HG02798 (cell line): ENCODE results near the gene KISS1R.

Experiments
- ATAC-seq: cut with Tn5 transposase; IDR thresholded peaks from one replicate; pipeline ENCODE4 v1.9.1; 2021; ENCODE audit warnings: mild to moderate bottlenecking; ENCODE audit not compliant: unreplicated experiment, poor library complexity

The KISS1R gene

GRCh38 chr19:934865-935479 lies 17.8 kb downstream of the KISS1R start:
- ATAC-seq, result no peak

- no peak for ATAC-seq
Measured at GRCh38 chr19:936175-936546, 19.0 kb downstream of the KISS1R start.

GRCh38 chr19:937259-937694 lies 20.1 kb downstream of the KISS1R start:
- no peak for ATAC-seq

- ATAC-seq, result no peak
Measured at GRCh38 chr19:938233-938923, 21.2 kb downstream of the KISS1R start.

GRCh38 chr19:939439-939838 lies 22.3 kb downstream of the KISS1R start:
- ATAC-seq, result no peak

GRCh38 chr19:939922-940321 lies 22.8 kb downstream of the KISS1R start:
- ATAC-seq, result no peak

- ATAC-seq, result peak; percentile 32
Measured at GRCh38 chr19:940591-941291, 23.6 kb downstream of the KISS1R start.

- no peak for ATAC-seq
Measured at GRCh38 chr19:941292-942132, 24.4 kb downstream of the KISS1R start.

- no peak for ATAC-seq
Measured at GRCh38 chr19:942133-942645, 25.1 kb downstream of the KISS1R start.

GRCh38 chr19:943551-944170 lies 26.5 kb downstream of the KISS1R start:
- ATAC-seq, result no peak

GRCh38 chr19:944171-944567 lies 27.0 kb downstream of the KISS1R start:
- ATAC-seq, result no peak

GRCh38 chr19:944663-945241 lies 27.6 kb downstream of the KISS1R start:
- ATAC-seq, result no peak

- ATAC-seq, result no peak
Measured at GRCh38 chr19:945401-946252, 28.5 kb downstream of the KISS1R start.

GRCh38 chr19:947090-947706 lies 30.1 kb downstream of the KISS1R start:
- peak; percentile 10 for ATAC-seq

GRCh38 chr19:947707-948539 lies 30.8 kb downstream of the KISS1R start:
- peak; percentile 74 for ATAC-seq

GRCh38 chr19:948842-949496 lies 31.8 kb downstream of the KISS1R start:
- no peak for ATAC-seq
